ENCODE data around the gene ZDHHC13. TPM values are rescaled to one million over a fixed set of nuclear protein-coding genes. Genes with fewer than 3 reads are reported as not detected.

The ZDHHC13 gene
- polyA plus RNA-seq, 2 donors: 44.3 to 50.1 TPM

DNA sequence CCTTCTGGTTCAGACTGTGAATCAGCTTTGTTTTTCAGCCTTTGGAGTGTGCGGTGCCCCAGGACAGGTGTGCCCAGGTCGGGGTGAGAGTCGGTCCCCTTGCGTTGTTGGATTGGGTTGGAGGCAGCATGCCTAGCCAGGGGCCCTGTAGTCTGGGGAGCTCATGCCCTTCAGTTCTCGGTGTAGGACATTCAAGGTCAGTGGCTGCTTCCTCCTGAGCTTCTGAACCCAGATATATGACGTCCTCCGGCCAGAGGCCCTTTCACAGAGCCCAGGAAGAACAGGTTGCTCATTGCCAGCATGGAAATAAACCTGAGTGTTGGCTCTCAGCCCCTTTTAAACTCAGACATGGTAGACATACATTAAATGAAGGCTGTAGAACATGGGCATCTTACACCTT, 82.1 kb downstream of the ZDHHC13 start:
- no peak overlapping the region for H3K4me3 ChIP-seq (ENCODE audit: low read depth in 1 of 2, low read length in 2 of 2)
- H3K27ac ChIP-seq (ENCODE audit: low read depth in 2 of 2, low read length in 1 of 2): no peak overlapping the region
- H3K36me3 ChIP-seq (ENCODE audit: control insufficient read depth in 2 of 2, insufficient read depth in 2 of 2, low read length in 1 of 2): no peaks in the 10 kb centered on the region
- no peaks in the 10 kb centered on the region for H3K27me3 ChIP-seq (ENCODE audit: control insufficient read depth in 1 of 2, insufficient read depth in 2 of 2, low read length in 2 of 2)
- no peaks in the 10 kb centered on the region for H3K9me3 ChIP-seq (ENCODE audit: control insufficient read depth in 2 of 2, insufficient read depth in 1 of 2, low read depth in 1 of 2, low read length in 1 of 2)
- 90% methylated on average over 7 of the region's 7 CpGs for WGBS, 2 donors
- H3K4me1 ChIP-seq (ENCODE audit: control insufficient read depth in 2 of 2, insufficient read depth in 2 of 2, low read length in 1 of 2): peaks cover 0 to 2% of the 10 kb centered on the region in 2 donors

DNA sequence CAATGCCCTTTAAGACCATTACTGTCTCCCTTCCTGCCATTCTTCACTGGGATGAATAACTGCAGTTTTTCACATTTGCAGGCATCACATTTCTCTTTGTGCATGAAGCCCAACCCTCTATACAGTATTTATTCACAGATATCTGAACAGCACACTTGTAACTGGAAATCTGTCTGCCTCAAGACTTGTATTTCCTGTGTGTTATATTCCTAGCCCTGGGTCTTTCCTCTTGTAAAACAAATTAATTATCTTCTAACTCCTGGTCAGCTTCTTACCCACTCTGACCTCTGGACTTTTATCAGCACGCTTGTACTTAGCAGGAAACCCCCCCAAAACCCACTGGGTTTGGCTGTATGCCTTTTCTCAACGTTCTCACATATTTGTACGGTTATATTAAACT, 82.8 kb downstream of the ZDHHC13 start:
- H3K27ac ChIP-seq (ENCODE audit: low read depth in 2 of 2, low read length in 1 of 2): no peak overlapping the region
- no peaks in the 10 kb centered on the region for H3K27me3 ChIP-seq (ENCODE audit: control insufficient read depth in 1 of 2, insufficient read depth in 2 of 2, low read length in 2 of 2)
- H3K4me3 ChIP-seq (ENCODE audit: low read depth in 1 of 2, low read length in 2 of 2): no peak overlapping the region
- no peaks in the 10 kb centered on the region for H3K36me3 ChIP-seq (ENCODE audit: control insufficient read depth in 2 of 2, insufficient read depth in 2 of 2, low read length in 1 of 2)
- H3K4me1 ChIP-seq (ENCODE audit: control insufficient read depth in 2 of 2, insufficient read depth in 2 of 2, low read length in 1 of 2): peaks cover 0 to 2% of the 10 kb centered on the region in 2 donors
- 30 to 39% methylated on average over 3 of the region's 3 CpGs for WGBS, 2 donors
- no peaks in the 10 kb centered on the region for H3K9me3 ChIP-seq (ENCODE audit: control insufficient read depth in 2 of 2, insufficient read depth in 1 of 2, low read depth in 1 of 2, low read length in 1 of 2)

DNA sequence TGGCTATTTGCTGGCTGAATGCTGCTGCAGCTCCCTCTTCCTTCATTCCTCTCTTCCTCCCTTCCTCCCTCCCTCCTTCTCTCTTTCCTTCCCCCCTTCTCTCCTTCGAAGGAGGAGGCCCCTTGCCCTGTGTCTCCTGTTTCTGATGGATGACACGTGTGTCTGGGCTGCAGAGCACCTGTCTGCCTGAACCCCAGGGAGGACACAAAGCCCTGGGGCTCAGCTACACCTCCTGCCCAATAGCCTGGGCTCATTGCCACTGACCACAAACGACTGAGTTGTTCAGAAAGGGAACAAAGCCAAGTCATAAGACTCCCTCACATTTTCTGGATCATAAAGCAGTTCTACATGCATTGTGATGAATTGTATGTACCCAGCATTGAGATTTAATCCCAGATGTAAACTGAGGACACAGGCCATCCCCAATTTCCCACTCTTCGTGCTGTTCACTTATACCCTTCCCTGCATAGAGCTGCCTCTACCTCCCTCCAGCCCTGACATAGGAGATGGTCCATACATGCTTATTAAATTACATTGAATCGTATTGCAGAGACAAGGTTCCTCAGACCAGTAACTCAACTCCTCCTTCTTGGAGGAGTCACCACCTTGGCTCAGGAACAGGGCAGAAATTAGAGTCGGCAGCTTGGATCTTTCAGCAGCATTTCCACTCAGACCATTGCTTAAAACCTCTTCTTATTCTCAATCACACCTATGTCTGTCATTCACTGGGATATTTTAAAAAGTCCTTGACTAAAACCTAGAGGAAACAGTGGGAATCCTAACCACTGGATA, 83.6 kb downstream of the ZDHHC13 start:
- Histone ChIP-seq H3K27ac (ENCODE audit: low read depth in 2 of 2, low read length in 1 of 2) (no peak overlapping the region), H3K36me3 (ENCODE audit: control insufficient read depth in 2 of 2, insufficient read depth in 2 of 2, low read length in 1 of 2) (no peaks in the 10 kb centered on the region), H3K4me1 (ENCODE audit: control insufficient read depth in 2 of 2, insufficient read depth in 2 of 2, low read length in 1 of 2) (peaks cover 0 to 2% of the 10 kb centered on the region in 2 donors), H3K4me3 (ENCODE audit: low read depth in 1 of 2, low read length in 2 of 2) (no peak overlapping the region), H3K27me3 (ENCODE audit: control insufficient read depth in 1 of 2, insufficient read depth in 2 of 2, low read length in 2 of 2) (no peaks in the 10 kb centered on the region), H3K9me3 (ENCODE audit: control insufficient read depth in 2 of 2, insufficient read depth in 1 of 2, low read depth in 1 of 2, low read length in 1 of 2) (no peaks in the 10 kb centered on the region)
- 29 to 33% methylated on average over 6 of the region's 6 CpGs for WGBS, 2 donors

DNA sequence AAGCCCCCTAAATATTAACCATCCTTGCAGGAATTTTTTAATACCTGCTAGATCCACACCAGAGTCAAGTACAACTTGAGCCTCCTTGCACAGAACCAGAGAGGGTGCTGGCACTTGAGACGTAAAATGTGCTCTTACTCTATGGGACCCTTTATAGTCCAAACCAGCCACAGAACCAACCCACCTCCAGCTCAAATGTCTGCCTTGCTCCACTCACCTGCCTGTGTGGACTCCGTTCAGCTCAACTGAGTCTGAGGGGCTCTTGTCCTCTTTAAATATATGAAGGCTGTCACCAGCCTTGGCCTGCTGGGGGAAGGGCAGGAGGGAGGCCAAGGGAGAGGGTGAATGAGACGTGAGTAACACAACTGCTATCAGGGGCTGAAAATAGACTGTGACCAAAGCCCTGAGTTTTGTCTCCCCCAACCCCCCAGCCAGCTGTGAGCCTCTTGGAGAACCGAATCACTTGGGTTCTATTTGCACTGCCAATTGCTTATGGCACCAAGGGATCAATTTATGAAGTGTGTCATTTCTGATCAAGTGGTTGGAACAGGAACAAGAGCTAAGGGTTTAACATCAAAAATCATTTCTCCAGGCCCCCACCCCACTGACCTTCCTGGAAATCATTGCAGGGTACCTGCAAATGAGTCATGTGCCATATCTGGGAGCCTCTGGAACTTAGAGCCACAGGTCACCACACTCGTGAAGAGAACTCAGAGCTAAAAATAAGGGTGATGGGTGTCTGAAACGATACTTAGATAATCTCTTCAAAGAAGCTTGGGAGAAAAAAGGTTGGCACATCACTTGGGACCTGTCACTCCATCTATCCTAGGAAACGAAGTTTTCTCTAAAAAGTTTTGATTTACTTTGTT, 85.0 kb downstream of the ZDHHC13 start, which contains the start of gene CSRP3:
Gene CSRP3 (minus strand): TSS at position 247 of the 869 bp plus-strand sequence. CDS start 9,535 bp downstream, outside the sequence.
- no peak within 1 kb of the TSS for H3K4me3 ChIP-seq (ENCODE audit: low read depth in 1 of 2, low read length in 2 of 2)
- no peaks in the 10 kb centered on the region for H3K36me3 ChIP-seq (ENCODE audit: control insufficient read depth in 2 of 2, insufficient read depth in 2 of 2, low read length in 1 of 2)
- no peaks in the 10 kb centered on the region for H3K27me3 ChIP-seq (ENCODE audit: control insufficient read depth in 1 of 2, insufficient read depth in 2 of 2, low read length in 2 of 2)
- no peaks in the 10 kb centered on the region for H3K9me3 ChIP-seq (ENCODE audit: control insufficient read depth in 2 of 2, insufficient read depth in 1 of 2, low read depth in 1 of 2, low read length in 1 of 2)
- 84 to 88% methylated on average over 7 of the region's 7 CpGs for WGBS, 2 donors
- H3K4me1 ChIP-seq (ENCODE audit: control insufficient read depth in 2 of 2, insufficient read depth in 2 of 2, low read length in 1 of 2): peaks cover 0 to 2% of the 10 kb centered on the region in 2 donors
- no peak within 1 kb of the TSS for H3K27ac ChIP-seq (ENCODE audit: low read depth in 2 of 2, low read length in 1 of 2)

DNA sequence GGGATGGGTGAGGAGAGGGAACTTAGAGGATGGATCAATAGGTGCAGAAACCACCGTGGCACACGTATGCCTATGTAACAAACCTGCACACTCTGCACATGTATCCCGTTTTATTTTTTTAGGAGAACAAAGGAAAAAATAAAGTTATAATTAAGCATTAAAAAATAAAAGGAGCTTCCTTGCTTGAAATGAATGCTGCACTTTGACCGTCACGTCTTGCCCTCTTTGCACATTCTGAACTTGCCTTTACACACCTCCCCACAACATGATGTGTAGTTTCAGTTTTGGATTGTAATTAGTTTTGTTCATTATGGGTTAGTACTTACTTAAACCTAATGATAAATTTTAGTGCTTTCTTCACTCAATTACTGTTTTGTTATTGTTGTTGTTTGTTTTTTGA, 87.9 kb downstream of the ZDHHC13 start:
- Histone ChIP-seq H3K9me3 (ENCODE audit: control insufficient read depth in 2 of 2, insufficient read depth in 1 of 2, low read depth in 1 of 2, low read length in 1 of 2) (no peaks in the 10 kb centered on the region), H3K4me1 (ENCODE audit: control insufficient read depth in 2 of 2, insufficient read depth in 2 of 2, low read length in 1 of 2) (peaks cover 0 to 2% of the 10 kb centered on the region in 2 donors), H3K27ac (ENCODE audit: low read depth in 2 of 2, low read length in 1 of 2) (no peak overlapping the region), H3K36me3 (ENCODE audit: control insufficient read depth in 2 of 2, insufficient read depth in 2 of 2, low read length in 1 of 2) (no peaks in the 10 kb centered on the region), H3K27me3 (ENCODE audit: control insufficient read depth in 1 of 2, insufficient read depth in 2 of 2, low read length in 2 of 2) (no peaks in the 10 kb centered on the region), H3K4me3 (ENCODE audit: low read depth in 1 of 2, low read length in 2 of 2) (no peak overlapping the region)
- WGBS, 2 donors: 92 to 94% methylated on average over 5 of the region's 5 CpGs

DNA sequence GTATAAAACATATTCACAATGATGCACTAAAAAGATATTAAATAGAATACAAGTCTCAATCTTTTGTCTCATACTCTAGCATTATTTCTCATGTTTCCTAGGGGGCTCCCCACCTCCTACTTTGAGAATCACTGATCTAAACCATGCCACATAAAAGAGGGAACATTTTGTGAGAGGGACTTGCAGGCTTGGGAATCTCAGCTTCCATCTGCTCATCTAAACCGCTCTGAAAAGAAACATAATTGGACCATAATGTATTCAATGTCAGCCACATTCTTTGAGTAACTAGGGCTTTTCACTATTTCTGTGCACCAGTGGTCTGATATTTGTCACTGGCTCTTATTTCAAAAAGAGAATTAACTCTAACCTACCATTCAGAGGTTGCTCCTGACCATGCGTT, 91.2 kb downstream of the ZDHHC13 start:
- H3K4me1 ChIP-seq (ENCODE audit: control insufficient read depth in 2 of 2, insufficient read depth in 2 of 2, low read length in 1 of 2): no peaks in the 10 kb centered on the region

DNA sequence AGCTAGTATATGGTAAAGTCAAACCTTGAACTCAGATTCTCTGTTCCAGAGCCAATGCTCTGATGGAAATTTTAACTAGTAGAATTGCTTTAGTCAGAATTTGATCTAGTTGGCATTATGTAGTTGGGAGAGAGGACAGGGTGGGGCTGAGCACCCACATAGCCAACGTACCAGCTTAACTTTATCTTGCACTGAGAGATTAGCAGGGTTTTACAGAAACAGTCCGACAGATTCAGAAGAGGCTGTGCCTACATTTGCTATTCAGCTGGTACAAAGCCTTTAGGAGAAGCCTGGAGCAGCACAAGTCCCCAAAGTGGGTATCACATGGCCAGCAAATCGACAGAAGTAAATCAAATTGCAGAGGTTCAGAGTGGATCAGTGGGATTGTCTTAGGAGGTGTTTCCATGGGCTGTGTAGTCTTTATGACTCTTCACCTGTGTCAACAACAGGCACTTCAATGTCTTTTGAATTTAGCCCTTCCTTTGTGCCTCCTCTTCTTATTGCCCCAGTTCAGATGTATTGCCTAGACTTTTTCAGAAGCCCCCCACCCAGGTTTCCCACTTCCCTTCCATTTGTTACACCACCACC, 92.1 kb downstream of the ZDHHC13 start:
- no peaks in the 10 kb centered on the region for H3K4me1 ChIP-seq (ENCODE audit: control insufficient read depth in 2 of 2, insufficient read depth in 2 of 2, low read length in 1 of 2)
- H3K9me3 ChIP-seq (ENCODE audit: control insufficient read depth in 2 of 2, insufficient read depth in 1 of 2, low read depth in 1 of 2, low read length in 1 of 2): no peaks in the 10 kb centered on the region
- H3K4me3 ChIP-seq (ENCODE audit: low read depth in 1 of 2, low read length in 2 of 2): no peak overlapping the region
- no peaks in the 10 kb centered on the region for H3K36me3 ChIP-seq (ENCODE audit: control insufficient read depth in 2 of 2, insufficient read depth in 2 of 2, low read length in 1 of 2)
- WGBS, 2 donors: 41 to 71% methylated on average over 3 of the region's 3 CpGs
- no peak overlapping the region for H3K27ac ChIP-seq (ENCODE audit: low read depth in 2 of 2, low read length in 1 of 2)
- no peaks in the 10 kb centered on the region for H3K27me3 ChIP-seq (ENCODE audit: control insufficient read depth in 1 of 2, insufficient read depth in 2 of 2, low read length in 2 of 2)

More for the DNA sequence above, 91.2 kb downstream of the ZDHHC13 start:
- H3K27ac ChIP-seq (ENCODE audit: low read depth in 2 of 2, low read length in 1 of 2): no peak overlapping the region
- no peaks in the 10 kb centered on the region for H3K36me3 ChIP-seq (ENCODE audit: control insufficient read depth in 2 of 2, insufficient read depth in 2 of 2, low read length in 1 of 2)
- 83 to 84% methylated on average over 2 of the region's 2 CpGs for WGBS, 2 donors
- no peak overlapping the region for H3K4me3 ChIP-seq (ENCODE audit: low read depth in 1 of 2, low read length in 2 of 2)
- H3K9me3 ChIP-seq (ENCODE audit: control insufficient read depth in 2 of 2, insufficient read depth in 1 of 2, low read depth in 1 of 2, low read length in 1 of 2): no peaks in the 10 kb centered on the region
- H3K27me3 ChIP-seq (ENCODE audit: control insufficient read depth in 1 of 2, insufficient read depth in 2 of 2, low read length in 2 of 2): no peaks in the 10 kb centered on the region

DNA sequence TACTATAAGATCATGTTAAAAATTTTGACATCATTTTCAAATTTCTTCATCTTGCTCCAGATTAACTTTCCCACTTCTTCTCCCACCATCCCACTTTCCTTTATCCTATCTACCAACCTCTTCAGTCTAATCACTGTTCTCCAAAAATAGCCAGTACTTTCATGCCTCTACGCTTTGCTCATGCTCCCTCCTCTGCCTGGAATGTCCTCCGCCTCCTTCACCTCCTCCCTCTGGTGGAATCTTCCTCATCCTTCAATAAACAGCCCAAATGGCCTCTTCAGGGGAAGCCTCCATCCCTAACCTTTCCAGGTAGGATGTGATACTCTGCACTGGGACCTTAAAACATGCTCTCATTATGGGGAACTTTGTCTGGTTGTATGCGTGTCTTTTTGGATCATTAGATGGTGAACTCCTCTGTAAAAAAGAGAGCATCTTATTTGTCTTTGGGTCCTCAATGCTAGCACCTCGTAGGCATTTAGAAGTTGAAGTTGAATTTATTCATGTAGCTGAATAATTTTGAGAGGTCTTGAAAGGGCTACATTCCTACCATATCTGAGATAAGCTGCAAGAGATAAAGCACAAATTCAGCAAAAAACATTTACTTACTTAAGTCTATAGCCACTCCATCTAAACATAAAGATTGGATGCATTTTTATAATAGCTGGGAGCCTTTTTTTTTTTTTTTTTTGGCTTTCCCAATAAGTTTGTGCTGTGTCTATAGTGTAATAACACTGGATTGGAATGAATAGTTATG, 92.8 kb downstream of the ZDHHC13 start:
- H3K36me3 ChIP-seq (ENCODE audit: control insufficient read depth in 2 of 2, insufficient read depth in 2 of 2, low read length in 1 of 2): no peaks in the 10 kb centered on the region
- H3K27me3 ChIP-seq (ENCODE audit: control insufficient read depth in 1 of 2, insufficient read depth in 2 of 2, low read length in 2 of 2): no peaks in the 10 kb centered on the region
- no peaks in the 10 kb centered on the region for H3K9me3 ChIP-seq (ENCODE audit: control insufficient read depth in 2 of 2, insufficient read depth in 1 of 2, low read depth in 1 of 2, low read length in 1 of 2)
- no peaks in the 10 kb centered on the region for H3K4me1 ChIP-seq (ENCODE audit: control insufficient read depth in 2 of 2, insufficient read depth in 2 of 2, low read length in 1 of 2)
- H3K4me3 ChIP-seq (ENCODE audit: low read depth in 1 of 2, low read length in 2 of 2): no peak overlapping the region
- H3K27ac ChIP-seq (ENCODE audit: low read depth in 2 of 2, low read length in 1 of 2): no peak overlapping the region
- WGBS, 2 donors: 66 to 81% methylated on average over 4 of the region's 4 CpGs

DNA sequence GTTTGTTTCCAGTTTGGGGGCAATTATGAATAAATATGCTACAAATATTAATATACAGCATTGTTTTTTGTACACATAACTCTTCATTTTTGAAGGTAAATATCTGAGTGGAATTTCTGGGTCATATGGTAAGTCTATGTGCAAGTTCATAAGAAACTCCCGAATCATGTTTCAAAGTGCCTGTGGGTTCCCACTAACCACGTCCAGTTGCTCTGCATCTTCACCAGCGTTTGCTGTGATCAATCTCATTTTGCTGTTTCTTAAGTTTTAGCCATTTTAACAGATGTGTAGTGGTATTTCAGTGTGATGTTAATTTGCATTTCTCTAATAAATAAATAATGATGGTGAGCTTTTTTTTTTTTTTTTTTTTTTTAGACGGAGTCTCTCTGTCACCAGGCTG, 99.1 kb downstream of the ZDHHC13 start:
- Histone ChIP-seq H3K4me1 (ENCODE audit: control insufficient read depth in 2 of 2, insufficient read depth in 2 of 2, low read length in 1 of 2) (peaks cover 0 to 3% of the 10 kb centered on the region in 2 donors), H3K36me3 (ENCODE audit: control insufficient read depth in 2 of 2, insufficient read depth in 2 of 2, low read length in 1 of 2) (no peaks in the 10 kb centered on the region), H3K4me3 (ENCODE audit: low read depth in 1 of 2, low read length in 2 of 2) (no peak overlapping the region), H3K27ac (ENCODE audit: low read depth in 2 of 2, low read length in 1 of 2) (peak overlapping the region in 1 of 2 donors; percentile 40), H3K27me3 (ENCODE audit: control insufficient read depth in 1 of 2, insufficient read depth in 2 of 2, low read length in 2 of 2) (no peaks in the 10 kb centered on the region), H3K9me3 (ENCODE audit: control insufficient read depth in 2 of 2, insufficient read depth in 1 of 2, low read depth in 1 of 2, low read length in 1 of 2) (no peaks in the 10 kb centered on the region)
- 81% methylated on average over 4 of the region's 4 CpGs for WGBS, 2 donors

Data from esophagus (tissue), 2 donors.